Endothelial cell of umbilical vein (primary cell): ENCODE measurements around the gene TNFAIP1. TPM values are rescaled to one million over a fixed set of nuclear protein-coding genes. Genes with fewer than 3 reads are reported as not detected.

Experiments used
- BruUV-seq: library from RNA; stranded (reverse); fragments of 400-500 nt; replicated peaks from 2 replicates; lab custom pipeline; 2021; lab: Mats Ljungman, UMichigan
- CTCF ChIA-PET: fragments of 300-600, 350-600 bp; sonication (Branson Sonifier 250); formaldehyde crosslinking; loops from one replicate; lab custom pipeline; 2021; ENCODE audit warnings: antibody characterized with exemption, inconsistent platforms; lab: Charles Lee
- POLR2A ChIA-PET: fragments of 300-600, 350-600 bp; sonication (Branson Sonifier 250); formaldehyde crosslinking; loops from one replicate; lab custom pipeline; 2021; ENCODE audit warnings: antibody characterized with exemption, inconsistent platforms; lab: Charles Lee
- DNase-seq: peaks from one replicate; pipeline ENCODE4 v3.0.0-alpha.2; 2011; ENCODE audit warnings: low read depth, low spot score
- FAIRE-seq: peaks from 2 replicates; lab custom pipeline; 2011; peaks lifted over from hg19 to GRCh38; lab: Jason Lieb, UNC
- H2AFZ ChIP-seq: 2 replicates; pipeline ENCODE4 v1.6.0; 2012; ENCODE audit warnings: low read depth, low read length, control low read depth, inconsistent platforms
- H3K27ac ChIP-seq: 2 replicates; pipeline ENCODE4 v1.5.1; 2011; ENCODE audit warnings: low read depth, mild to moderate bottlenecking, control low read depth, low read length, moderate library complexity; ENCODE audit not compliant: insufficient read depth
- H3K27me3 ChIP-seq, 2 experiments: 2 replicates each; pipeline versions ENCODE4 v1.6.0 to v1.6.1; 2011; ENCODE audit warnings: low read length in 2 of 2, mixed read lengths in 1 of 2; ENCODE audit not compliant: control insufficient read depth in 2 of 2, insufficient read depth in 2 of 2
- H3K36me3 ChIP-seq, 2 experiments: 2 replicates in 1 of 2; 3 replicates in 1 of 2; pipeline ENCODE4 v1.5.1; 2011; ENCODE audit warnings: low read length in 2 of 2, mild to moderate bottlenecking in 1 of 2, moderate library complexity in 1 of 2; ENCODE audit not compliant: control insufficient read depth in 2 of 2, insufficient read depth in 2 of 2; ENCODE audit errors: extremely low read depth in 1 of 2
- H3K4me1 ChIP-seq: 3 replicates; pipeline ENCODE4 v1.5.1; 2011; ENCODE audit warnings: mild to moderate bottlenecking, low read length; ENCODE audit not compliant: control insufficient read depth, insufficient read depth; ENCODE audit errors: extremely low read depth
- H3K4me2 ChIP-seq: 2 replicates; pipeline ENCODE4 v1.6.1; 2011; ENCODE audit warnings: low read length, control low read depth, mixed read lengths; ENCODE audit not compliant: insufficient read depth
- H3K4me3 ChIP-seq, 3 experiments: fragments of 200-600 bp in 1 of 3; sonication (generic), shearing (Covaris generic) in 1 of 3; replicated peaks in 1 of 3; 2 replicates each; pipeline ENCODE4 v1.5.1; 2011 to 2016; ENCODE audit warnings: control low read depth in 3 of 3, low read length in 3 of 3, mild to moderate bottlenecking in 2 of 3, inconsistent platforms in 1 of 3, low read depth in 1 of 3, moderate library complexity in 1 of 3; ENCODE audit not compliant: insufficient read depth in 1 of 3
- H3K79me2 ChIP-seq: 2 replicates; pipeline ENCODE4 v1.6.0; 2012; ENCODE audit warnings: low read length, inconsistent platforms; ENCODE audit not compliant: control insufficient read depth, insufficient read depth
- H3K9ac ChIP-seq: replicated peaks from 2 replicates; pipeline ENCODE3; 2011; ENCODE audit warnings: low read length, control low read depth; ENCODE audit not compliant: insufficient read depth; ENCODE audit errors: extremely low read depth
- H3K9me1 ChIP-seq: replicated peaks from 3 replicates; pipeline ENCODE4 v1.6.0; 2011; ENCODE audit warnings: mild to moderate bottlenecking, low read length; ENCODE audit not compliant: control insufficient read depth, insufficient read depth; ENCODE audit errors: extremely low read depth
- H3K9me3 ChIP-seq: replicated peaks from 2 replicates; pipeline ENCODE4 v1.5.1; 2012; ENCODE audit warnings: low read length, inconsistent platforms; ENCODE audit not compliant: control insufficient read depth, insufficient read depth
- H4K20me1 ChIP-seq: replicated peaks from 2 replicates; pipeline ENCODE3; 2011; ENCODE audit warnings: mild to moderate bottlenecking, low read length; ENCODE audit not compliant: control insufficient read depth, insufficient read depth; ENCODE audit errors: extremely low read depth
- JUN ChIP-seq: IDR thresholded peaks from 2 replicates; pipeline ENCODE4 v1.6.1; 2011; ENCODE audit warnings: borderline replicate concordance, low read depth; ENCODE audit not compliant: insufficient read length, insufficient read depth
- POLR2A ChIP-seq: IDR thresholded peaks from 2 replicates; pipeline ENCODE4 v1.6.1; 2012; ENCODE audit warnings: low read depth, mild to moderate bottlenecking, control low read depth, low read length
- dilution Hi-C: fragments of 300-500 bp; cut with MboI; formaldehyde crosslinking; loops from one replicate; pipeline ENCODE4 v1.15.0; 2019; ENCODE audit warnings: low sequenced_read_pairs; ENCODE audit not compliant: extremely low pct_ligation_motif_present
- intact Hi-C: fragments of 100-400 bp; cut with micrococcal nuclease; formaldehyde crosslinking; loops from one replicate; pipeline ENCODE4 v1.10.0; 2022
- polyA plus RNA-seq, 4 experiments: library from polyadenylated mRNA; depleted of rRNA in 3 of 4; stranded (reverse) in 3 of 4; unstranded in 1 of 4; fragments of >200 nt; gene quantifications; 2 replicates each; pipeline versions ENCODE4 v1.2.1 to v1.2.3, GENCODE V29; 2011 to 2012; ENCODE audit warnings: missing spikeins in 1 of 4
- total RNA-seq: library from RNA; stranded (reverse); gene quantifications from 2 replicates; pipeline ENCODE4 v1.2.3, GENCODE V29; 2021
- TF ChIP-seq, protein P1 (sequence below): IDR thresholded peaks from 2 replicates; pipeline ENCODE4 v1.6.1; 2011; ENCODE audit not compliant: insufficient read depth, insufficient read length

Gene TNFAIP1
- total and polyA plus RNA-seq, 2 donors (not counting 3 experiments of a cell fraction or from before 2014, with no cell fraction given) = 85.7 to 89.6 TPM

DNA sequence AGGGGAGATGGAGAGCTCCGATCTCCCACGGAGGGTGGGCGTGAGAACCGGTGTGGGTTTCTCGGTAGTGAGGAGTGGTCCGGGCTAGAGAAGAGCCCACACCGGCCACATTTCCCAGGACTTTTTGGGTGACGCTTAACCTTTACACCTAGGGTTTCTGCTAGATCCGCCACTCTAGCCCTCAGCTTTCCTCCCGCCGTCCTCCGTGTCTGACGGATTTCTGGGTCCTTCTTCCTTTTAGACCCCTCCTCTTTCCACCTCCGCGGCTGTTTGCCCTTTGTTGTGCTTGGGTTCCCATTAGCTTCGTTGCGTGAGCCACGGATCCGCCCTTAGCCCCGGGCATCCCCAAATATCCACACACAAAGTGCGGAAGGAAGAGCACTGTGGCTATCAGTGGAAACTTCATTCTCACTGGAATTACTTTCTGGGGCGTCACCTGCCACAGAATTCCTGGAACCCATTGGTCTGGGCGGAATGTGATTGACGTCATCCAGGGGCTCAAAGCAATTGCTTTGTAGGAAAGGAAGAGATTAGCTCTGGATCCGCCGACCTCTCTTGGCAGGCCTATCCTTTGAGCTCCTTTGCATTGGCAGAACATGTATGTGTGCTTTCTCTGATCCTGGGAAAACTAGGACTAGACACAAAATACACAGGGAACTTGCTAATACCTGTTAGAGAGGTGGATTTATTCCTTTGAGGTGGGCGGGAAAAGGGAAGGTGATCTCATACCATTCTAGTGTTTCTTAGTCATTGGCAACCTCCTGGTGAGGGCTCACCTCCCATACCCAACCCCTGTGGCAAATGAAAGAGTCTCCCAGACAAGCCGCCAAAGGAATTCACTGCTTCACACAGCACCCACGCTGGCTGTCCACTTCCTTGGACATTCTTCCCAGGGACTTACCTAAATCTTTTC lies 654 bp downstream of the TNFAIP1 start:
- H3K27ac ChIP-seq = peak overlapping the region; percentile 86
- DNase-seq (peak; percentile 91), FAIRE-seq (no peak)
- peak overlapping the region; percentile 75 to 95 (median 88) for H3K4me3 ChIP-seq
- peak overlapping the region; percentile 78 for H3K4me2 ChIP-seq
- H3K9ac ChIP-seq = peak overlapping the region; percentile 98
- peaks cover 40% of the 10 kb centered on the region for H3K4me1 ChIP-seq
- TF ChIP-seq POLR2A (peak; percentile 74), JUN (peak; percentile 59)
- TF ChIP-seq, protein P1, sequence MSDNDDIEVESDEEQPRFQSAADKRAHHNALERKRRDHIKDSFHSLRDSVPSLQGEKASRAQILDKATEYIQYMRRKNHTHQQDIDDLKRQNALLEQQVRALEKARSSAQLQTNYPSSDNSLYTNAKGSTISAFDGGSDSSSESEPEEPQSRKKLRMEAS = no peak
- intact Hi-C loops (loop anchor here (1.0 to 5.0 kb wide), 5 partner anchors 11 to 356 kb away; partner anchors contain the start of genes NLK, POLDIP2 and TMEM97), dilution Hi-C loops (no loop called here)
- H2AFZ ChIP-seq = peak overlapping the region; percentile 13
- POLR2A ChIA-PET = interaction anchor here (0.8 to 2.1 kb wide), 9 partner anchors 10 to 354 kb away, joined by 3 to 34 read pairs (median 3); partner anchors contain the start of genes POLDIP2, SARM1 and TMEM97
- H3K36me3 ChIP-seq = peaks cover 4 to 21% of the 10 kb centered on the region in 2 experiments
- H3K79me2 ChIP-seq = peaks cover 55% of the 10 kb centered on the region
- TSS peak; percentile 46 for BruUV-seq
- H3K9me1 ChIP-seq = no peaks in the 10 kb centered on the region
- H3K27me3 ChIP-seq = no peaks in the 10 kb centered on the region
- no peaks in the 10 kb centered on the region for H4K20me1 ChIP-seq
- no peaks in the 10 kb centered on the region for H3K9me3 ChIP-seq
- CTCF ChIA-PET = interaction anchor here (1.1 to 2.5 kb wide), 11 partner anchors 10 to 576 kb away, joined by 3 to 31 read pairs (median 7); partner anchors contain the start of genes LYRM9, POLDIP2 and TMEM97
